ENCODE measurements around the gene CASP9.

The CASP9 gene

DNA sequence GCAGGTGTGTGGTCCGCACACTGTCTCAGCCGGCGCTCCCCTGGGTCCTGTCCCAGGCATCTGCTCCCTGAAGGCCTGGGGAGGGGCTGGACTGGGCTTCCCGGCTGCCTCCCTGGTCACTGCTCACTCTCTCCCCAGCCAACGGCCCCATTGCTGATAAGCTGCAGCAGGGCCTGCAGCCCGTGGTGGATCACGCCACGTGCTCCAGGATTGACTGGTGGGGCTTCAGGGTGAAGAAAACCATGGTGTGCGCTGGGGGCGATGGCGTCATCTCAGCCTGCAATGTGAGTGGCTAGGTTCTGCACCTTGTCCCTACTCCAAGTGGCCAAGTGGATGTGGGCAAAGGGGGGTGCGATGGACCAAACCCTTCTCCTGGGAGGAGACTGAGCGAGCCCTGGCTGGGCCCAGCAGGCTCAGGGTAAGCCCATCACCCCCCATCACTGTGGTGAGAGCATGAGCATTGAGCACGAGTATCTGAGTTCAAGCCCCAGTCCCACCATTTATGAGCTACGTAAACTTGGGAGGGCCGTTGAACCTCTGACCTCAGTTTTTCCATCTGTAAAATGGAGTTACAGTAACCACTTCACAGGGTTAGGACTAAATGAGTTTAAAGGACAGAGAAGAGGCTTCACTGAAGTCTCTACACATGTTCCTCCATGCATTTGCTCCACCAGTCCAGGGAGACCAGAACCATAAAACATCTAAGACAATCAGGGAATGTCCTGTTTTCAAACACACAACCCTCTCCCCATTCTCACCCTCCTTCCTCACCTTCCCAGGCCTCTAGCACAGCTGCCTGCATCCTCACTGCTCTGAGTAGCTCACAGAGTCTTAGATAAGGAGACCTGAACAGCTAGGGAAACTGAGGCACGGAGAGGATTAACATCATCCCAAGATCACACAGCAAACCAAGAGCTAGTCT, 79.3 kb downstream of the CASP9 start:
- DNase-seq, result no peak

DNA sequence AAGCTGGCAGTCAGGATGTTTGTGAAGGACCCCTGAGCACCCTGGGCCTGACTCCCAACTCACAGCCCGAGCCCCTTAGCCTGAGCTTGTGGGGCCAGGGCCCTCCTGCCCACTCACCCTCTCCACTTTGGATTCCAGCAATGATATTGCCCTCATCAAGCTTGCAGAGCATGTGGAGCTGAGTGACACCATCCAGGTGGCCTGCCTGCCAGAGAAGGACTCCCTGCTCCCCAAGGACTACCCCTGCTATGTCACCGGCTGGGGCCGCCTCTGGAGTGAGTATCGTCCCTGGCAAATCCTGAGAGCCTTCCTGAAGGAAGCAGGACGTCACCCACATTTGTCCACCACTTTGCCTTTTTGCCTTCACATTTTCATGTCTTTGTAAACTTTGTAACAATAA, 80.7 kb downstream of the CASP9 start:
- DNase-seq, result no peak

DNA sequence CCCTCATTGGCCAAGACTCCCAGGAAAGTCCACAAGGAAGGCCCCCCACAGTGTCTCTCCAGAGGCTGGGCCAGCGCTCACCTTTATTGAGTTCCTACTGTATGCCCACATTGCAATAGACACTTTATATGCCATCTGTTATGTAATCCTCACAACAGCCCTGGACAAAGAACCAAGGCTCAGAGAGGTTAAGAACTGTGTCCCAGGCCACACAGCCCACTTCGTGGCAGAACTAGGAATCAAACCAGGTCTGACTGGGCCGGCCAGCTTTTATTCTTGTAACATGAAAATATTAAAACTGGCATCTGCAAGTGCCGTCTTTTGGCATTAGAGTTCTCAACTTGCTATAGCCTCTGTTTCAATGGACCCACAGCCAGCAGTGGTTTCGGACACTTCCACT, 81.3 kb downstream of the CASP9 start:
- DNase-seq, result no peak

DNA sequence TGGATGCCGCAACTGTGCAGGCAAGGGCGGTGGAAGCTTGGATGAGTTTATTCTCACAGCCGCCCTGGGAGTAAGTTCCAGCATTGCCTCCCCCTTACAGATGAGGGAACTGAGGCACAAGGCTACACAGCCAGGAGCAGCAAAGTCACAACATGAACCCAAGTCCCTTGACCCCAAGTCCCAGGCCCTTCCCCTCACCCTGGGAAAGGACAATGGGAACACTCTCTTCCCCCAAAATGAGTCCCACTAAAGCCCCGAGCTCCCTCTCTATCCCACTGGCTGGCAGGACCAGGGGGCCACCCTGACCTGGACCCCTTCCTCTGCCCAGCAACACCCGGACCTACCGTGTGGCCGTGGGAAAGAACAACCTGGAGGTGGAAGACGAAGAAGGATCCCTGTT, 81.9 kb downstream of the CASP9 start:
- DNase-seq, result no peak
